ENCODE results near the gene GIN1.

- no peak for TF ChIP-seq CTCF (IDR thresholded peaks at IDR 0.05)
- no peak for TF ChIP-seq POLR2AphosphoS5 (IDR thresholded peaks at IDR 0.05; ENCODE audit: insufficient read depth in 1 of 2, low read depth in 1 of 2)
- no peak for TF ChIP-seq POLR2A (IDR thresholded peaks at IDR 0.05)
Observed at GRCh38 chr5:103059525-103059924, 60.4 kb downstream of the GIN1 start.

Data from vagina (tissue), 2 donors.